Stimulated activated CD4-positive, alpha-beta T cell treated with anti-CD3 and anti-CD28 coated beads, Interleukin-4, amount 100 ng/mL, for 4 hours (primary cell): ENCODE measurements around the gene ZNF366.

ENCODE experiments used
- DNase-seq, 2 experiments: peaks; one replicate each; pipeline ENCODE4 v3.0.0-alpha.2; 2020

Gene ZNF366

GRCh38 chr5:72463449-72464052 is 43.7 kb downstream of the ZNF366 start:
- no peak for DNase-seq

GRCh38 chr5:72460413-72460812 is 46.8 kb downstream of the ZNF366 start:
- DNase-seq = no peak

- no peak for DNase-seq
Observed at GRCh38 chr5:72459913-72460312, 47.3 kb downstream of the ZNF366 start.

GRCh38 chr5:72459089-72459661 is 48.0 kb downstream of the ZNF366 start:
- no peak for DNase-seq

GRCh38 chr5:72458407-72458806 is 48.8 kb downstream of the ZNF366 start:
- no peak for DNase-seq

- no peak for DNase-seq
Observed at GRCh38 chr5:72457491-72457890, 49.7 kb downstream of the ZNF366 start.

GRCh38 chr5:72456391-72457074 is 50.7 kb downstream of the ZNF366 start:
- no peak for DNase-seq

GRCh38 chr5:72455476-72455875 is 51.7 kb downstream of the ZNF366 start:
- DNase-seq = no peak

GRCh38 chr5:72454996-72455395 is 52.2 kb downstream of the ZNF366 start:
- no peak for DNase-seq

- no peak for DNase-seq
Observed at GRCh38 chr5:72453246-72453775, 53.9 kb downstream of the ZNF366 start.

- no peak for DNase-seq
Observed at GRCh38 chr5:72452515-72453245, 54.5 kb downstream of the ZNF366 start.

GRCh38 chr5:72451741-72452505 is 55.3 kb downstream of the ZNF366 start:
- DNase-seq = no peak

GRCh38 chr5:72448368-72448767 is 58.8 kb downstream of the ZNF366 start:
- DNase-seq = no peak

GRCh38 chr5:72447751-72448150 is 59.5 kb downstream of the ZNF366 start:
- DNase-seq = no peak

- no peak for DNase-seq
Observed at GRCh38 chr5:72445969-72446368, 61.2 kb downstream of the ZNF366 start.

- DNase-seq = no peak
Observed at GRCh38 chr5:72443883-72444282, 63.3 kb downstream of the ZNF366 start.

GRCh38 chr5:72441862-72442540 is 65.2 kb downstream of the ZNF366 start:
- DNase-seq = no peak

GRCh38 chr5:72441094-72441723 is 66.0 kb downstream of the ZNF366 start:
- DNase-seq = no peak

GRCh38 chr5:72440207-72440638 is 67.0 kb downstream of the ZNF366 start:
- no peak for DNase-seq

- no peak for DNase-seq
Observed at GRCh38 chr5:72439192-72439591, 68.0 kb downstream of the ZNF366 start.

GRCh38 chr5:72438141-72438540 is 69.1 kb downstream of the ZNF366 start:
- DNase-seq = no peak
